Upper lobe of left lung (tissue), 6 donors: ENCODE measurements around the gene ARGLU1. TPM values are rescaled to one million over a fixed set of nuclear protein-coding genes. Genes with fewer than 3 reads are reported as not detected.

Source experiments
- ATAC-seq, 2 donors: fragments of 200-7000 bp; cut with Tn5 transposase; one replicate each; pipeline ENCODE4 v1.9.1; 2022; ENCODE audit warnings: mild to moderate bottlenecking in 2 of 2, moderate library complexity in 2 of 2; ENCODE audit not compliant: low FRiP score in 2 of 2
- DNase-seq, 2 donors: peaks; one replicate each; pipeline ENCODE4 v3.0.0-alpha.2; 2019 to 2020
- H3K27ac ChIP-seq, 4 donors: fragments of 200-600 bp; sonication (generic); one replicate each; pipeline ENCODE4 v1.5.1; 2016 to 2019
- H3K27me3 ChIP-seq, 4 donors: fragments of 200-600 bp; sonication (generic); one replicate each; pipeline ENCODE4 v1.5.1; 2017 to 2019
- H3K36me3 ChIP-seq, 4 donors: fragments of 200-600 bp; sonication (generic); one replicate each; pipeline ENCODE4 v1.5.1; 2016 to 2019
- H3K4me1 ChIP-seq, 4 donors: fragments of 200-600 bp; sonication (generic); one replicate each; pipeline ENCODE4 v1.5.1; 2018 to 2019
- H3K4me3 ChIP-seq, 4 donors: fragments of 200-600 bp; sonication (generic); one replicate each; pipeline ENCODE4 v1.5.1; 2017 to 2019; ENCODE audit warnings: mild to moderate bottlenecking in 2 of 4, moderate library complexity in 1 of 4
- H3K9me3 ChIP-seq, 4 donors: fragments of 200-600 bp; sonication (generic); one replicate each; pipeline ENCODE4 v1.5.1; 2018 to 2019
- EP300 ChIP-seq, 4 donors: sonication (generic); formaldehyde crosslinking; IDR thresholded peaks; one replicate each; pipeline ENCODE4 v1.5.1; 2017; ENCODE audit warnings: antibody characterized with exemption in 4 of 4, control low read depth in 2 of 4
- POLR2A ChIP-seq, 4 donors: fragments of 450-650 bp; IDR thresholded peaks; one replicate each; pipeline ENCODE4 v1.5.1; 2016 to 2017; ENCODE audit warnings: antibody characterized with exemption in 4 of 4, mild to moderate bottlenecking in 2 of 4
- POLR2AphosphoS5 ChIP-seq, 2 donors: sonication (generic); formaldehyde crosslinking; IDR thresholded peaks; one replicate each; pipeline ENCODE4 v1.5.1; 2017; ENCODE audit warnings: antibody characterized with exemption in 2 of 2
- WGBS, 2 donors: methylation state at CpG; one replicate each; pipeline ENCODE4 v1.1.5; 2017 to 2018; 5-methylcytosine and 5-hydroxymethylcytosine counted together
- total RNA-seq, 6 donors: library from RNA; depleted of rRNA in 4 of 6; stranded (reverse); fragments of >200 nt in 4 of 6; gene quantifications; one replicate each; pipeline versions ENCODE4 v1.1.0 to v1.2.1, GENCODE V29; 2016 to 2021
- TF ChIP-seq, protein P1 (sequence below), 6 experiments: fragments of 450-650 bp in 4 of 6; fragments of 200-600 bp in 2 of 6; sonication (generic) in 2 of 6; IDR thresholded peaks; one replicate each; pipeline ENCODE4 v1.5.1; 2016 to 2019; ENCODE audit warnings: antibody characterized with exemption in 6 of 6
- donor health status: DM: no; HTN: no; CAD: no; lungs with moderate emphysema.
- donor health status: DM: no; HTN: yes; CAD: no; lungs with severe emphysema.

The ARGLU1 gene
- total RNA-seq, 6 donors from 2014 or later = 73.6 to 411 (median 121) TPM

DNA sequence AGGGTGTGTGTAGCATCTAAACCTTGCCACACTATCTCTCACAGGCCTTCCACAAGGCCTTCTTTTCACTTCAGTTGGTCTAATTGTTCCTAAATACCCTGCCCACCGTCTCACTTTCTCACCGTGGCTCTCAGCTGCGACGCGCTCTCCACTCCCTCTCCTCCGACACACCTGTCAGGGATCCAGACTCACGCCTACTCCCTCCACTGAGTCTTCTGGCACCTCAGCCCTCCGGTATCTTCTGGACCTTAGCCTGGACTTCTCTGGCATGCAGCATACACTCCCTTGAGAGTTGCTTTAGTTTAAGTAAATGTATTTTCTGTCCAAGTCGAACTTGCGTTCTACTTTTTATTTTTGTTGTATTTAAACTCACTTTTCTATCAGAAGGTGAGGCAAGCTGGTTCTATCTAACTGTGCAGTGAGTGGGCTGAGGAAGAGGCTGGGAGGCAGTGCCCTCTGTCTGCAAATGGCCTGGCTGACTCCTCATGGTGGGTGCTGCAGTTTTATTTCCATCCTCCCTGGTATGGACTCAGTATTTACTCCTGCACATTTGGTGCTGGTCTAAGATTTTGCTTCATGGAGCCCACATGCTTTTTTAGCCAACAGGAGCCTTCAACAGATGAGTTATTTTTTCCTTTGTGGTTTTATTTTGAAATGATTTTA lies 28.5 kb upstream of the ARGLU1 start:
- peak in 1 of 2 donors; percentile 14 for ATAC-seq
- no peak for DNase-seq
- TF ChIP-seq POLR2AphosphoS5 (IDR thresholded peaks at IDR 0.05) = no peak
- no peak for TF ChIP-seq POLR2A (IDR thresholded peaks at IDR 0.05)
- no peak for TF ChIP-seq EP300 (IDR thresholded peaks at IDR 0.05)
- TF ChIP-seq, protein P1, sequence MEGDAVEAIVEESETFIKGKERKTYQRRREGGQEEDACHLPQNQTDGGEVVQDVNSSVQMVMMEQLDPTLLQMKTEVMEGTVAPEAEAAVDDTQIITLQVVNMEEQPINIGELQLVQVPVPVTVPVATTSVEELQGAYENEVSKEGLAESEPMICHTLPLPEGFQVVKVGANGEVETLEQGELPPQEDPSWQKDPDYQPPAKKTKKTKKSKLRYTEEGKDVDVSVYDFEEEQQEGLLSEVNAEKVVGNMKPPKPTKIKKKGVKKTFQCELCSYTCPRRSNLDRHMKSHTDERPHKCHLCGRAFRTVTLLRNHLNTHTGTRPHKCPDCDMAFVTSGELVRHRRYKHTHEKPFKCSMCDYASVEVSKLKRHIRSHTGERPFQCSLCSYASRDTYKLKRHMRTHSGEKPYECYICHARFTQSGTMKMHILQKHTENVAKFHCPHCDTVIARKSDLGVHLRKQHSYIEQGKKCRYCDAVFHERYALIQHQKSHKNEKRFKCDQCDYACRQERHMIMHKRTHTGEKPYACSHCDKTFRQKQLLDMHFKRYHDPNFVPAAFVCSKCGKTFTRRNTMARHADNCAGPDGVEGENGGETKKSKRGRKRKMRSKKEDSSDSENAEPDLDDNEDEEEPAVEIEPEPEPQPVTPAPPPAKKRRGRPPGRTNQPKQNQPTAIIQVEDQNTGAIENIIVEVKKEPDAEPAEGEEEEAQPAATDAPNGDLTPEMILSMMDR (IDR thresholded peaks at IDR 0.05) = no peak
- Histone ChIP-seq H3K36me3 (no peaks in the 10 kb centered on the region), H3K4me1 (peaks cover 0 to 21% (median 5%) of the 10 kb centered on the region in 4 donors), H3K4me3 (no peak overlapping the region), H3K27me3 (no peaks in the 10 kb centered on the region), H3K27ac (no peak overlapping the region), H3K9me3 (peaks cover 0 to 4% (median 4%) of the 10 kb centered on the region in 4 donors)
- 74 to 76% methylated on average over 10 of the region's 10 CpGs for WGBS, 2 donors

DNA sequence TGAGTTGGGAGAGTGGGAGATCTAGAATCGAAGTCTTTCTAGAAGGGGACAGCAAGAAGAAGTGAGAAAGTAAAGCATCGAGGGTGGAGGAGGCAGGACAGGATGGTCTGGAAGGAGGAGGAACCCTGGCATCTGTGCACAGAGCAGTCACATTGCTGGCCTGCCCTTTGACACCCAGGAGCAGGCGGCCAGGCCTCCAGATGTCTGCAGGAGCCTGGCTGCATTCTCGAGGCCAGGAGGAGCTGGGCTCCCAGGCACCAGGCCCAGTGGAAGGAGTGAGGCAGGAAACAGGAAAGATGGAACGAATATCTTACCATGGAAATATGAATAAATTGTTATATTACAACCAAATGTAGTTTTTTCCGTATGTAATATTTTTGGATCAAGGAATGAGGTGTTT lies 27.7 kb upstream of the ARGLU1 start:
- ATAC-seq = peak in 1 of 2 donors; percentile 51
- Histone ChIP-seq H3K4me3 (no peak overlapping the region), H3K36me3 (no peaks in the 10 kb centered on the region), H3K9me3 (peaks cover 0 to 4% (median 4%) of the 10 kb centered on the region in 4 donors), H3K27ac (no peak overlapping the region), H3K4me1 (peaks cover 0 to 16% (median 4%) of the 10 kb centered on the region in 4 donors), H3K27me3 (no peaks in the 10 kb centered on the region)
- no peak for TF ChIP-seq POLR2AphosphoS5 (IDR thresholded peaks at IDR 0.05)
- TF ChIP-seq POLR2A (IDR thresholded peaks at IDR 0.05) = no peak
- TF ChIP-seq, protein P1 (IDR thresholded peaks at IDR 0.05) = no peak
- no peak for TF ChIP-seq EP300 (IDR thresholded peaks at IDR 0.05)
- WGBS, 2 donors = 79 to 87% methylated on average over 6 of the region's 6 CpGs
- DNase-seq = peak in 1 of 2 donors; percentile 56

DNA sequence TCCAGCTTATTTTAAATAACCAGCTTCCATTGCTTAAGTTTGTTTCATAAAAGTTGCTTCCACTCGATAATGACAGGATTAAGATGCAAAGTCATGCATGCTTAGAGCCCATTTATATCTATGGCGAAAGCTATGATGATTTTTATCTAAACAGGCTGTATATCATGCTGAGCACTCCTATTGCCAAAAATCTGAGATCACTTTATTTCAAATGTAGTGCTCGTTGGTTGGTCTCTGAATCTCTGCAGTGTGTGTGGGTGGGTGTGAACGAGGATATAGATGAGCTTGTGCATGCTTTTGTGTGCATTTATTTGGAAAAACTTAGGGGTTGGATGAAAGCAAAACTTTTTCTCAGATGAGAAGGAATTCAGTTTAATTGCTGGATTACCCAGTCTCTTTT lies 27.0 kb upstream of the ARGLU1 start:
- no peaks in the 10 kb centered on the region for H3K27me3 ChIP-seq
- peaks cover 0 to 4% (median 4%) of the 10 kb centered on the region in 4 donors for H3K9me3 ChIP-seq
- no peak overlapping the region for H3K4me3 ChIP-seq
- no peak overlapping the region for H3K27ac ChIP-seq
- no peaks in the 10 kb centered on the region for H3K36me3 ChIP-seq
- TF ChIP-seq POLR2A (IDR thresholded peaks at IDR 0.05) (no peak), EP300 (IDR thresholded peaks at IDR 0.05) (no peak), POLR2AphosphoS5 (IDR thresholded peaks at IDR 0.05) (no peak)
- TF ChIP-seq, protein P1 (IDR thresholded peaks at IDR 0.05) = no peak
- peaks cover 0 to 14% (median 1%) of the 10 kb centered on the region in 4 donors for H3K4me1 ChIP-seq
- DNase-seq (no peak), ATAC-seq (no peak)
- WGBS, 2 donors = 79 to 88% methylated on average over 4 of the region's 4 CpGs

DNA sequence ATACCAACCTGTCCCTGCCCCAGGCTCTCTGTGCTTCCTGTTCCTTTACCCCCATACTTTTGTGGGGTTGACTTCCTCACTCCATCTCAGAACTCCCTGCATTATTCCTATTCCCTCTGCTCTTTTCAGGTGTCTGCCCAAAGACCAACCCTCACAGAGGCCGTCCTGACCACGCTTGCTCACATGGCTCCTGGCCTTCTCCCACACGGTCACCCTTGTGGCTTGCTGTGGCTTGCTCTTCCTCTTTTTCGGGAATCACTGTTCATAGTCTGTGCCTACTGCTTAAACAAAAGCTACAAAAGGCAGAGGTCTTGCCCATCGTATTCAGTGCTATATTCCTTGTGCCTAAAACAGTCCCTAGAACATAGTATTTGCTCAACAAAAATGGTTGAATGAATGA lies 25.2 kb upstream of the ARGLU1 start:
- WGBS, 2 donors = 54 to 81% methylated on average over 5 of the region's 5 CpGs
- H3K27ac ChIP-seq = no peak overlapping the region
- H3K9me3 ChIP-seq = peaks cover 0 to 4% (median 4%) of the 10 kb centered on the region in 4 donors
- H3K36me3 ChIP-seq = no peaks in the 10 kb centered on the region
- TF ChIP-seq POLR2A (IDR thresholded peaks at IDR 0.05) (no peak), EP300 (IDR thresholded peaks at IDR 0.05) (no peak), POLR2AphosphoS5 (IDR thresholded peaks at IDR 0.05) (no peak)
- TF ChIP-seq, protein P1 (IDR thresholded peaks at IDR 0.05) = no peak
- H3K4me1 ChIP-seq = peaks cover 0 to 6% (median 3%) of the 10 kb centered on the region in 4 donors
- no peak for DNase-seq
- H3K4me3 ChIP-seq = no peak overlapping the region
- no peaks in the 10 kb centered on the region for H3K27me3 ChIP-seq
- ATAC-seq = no peak

DNA sequence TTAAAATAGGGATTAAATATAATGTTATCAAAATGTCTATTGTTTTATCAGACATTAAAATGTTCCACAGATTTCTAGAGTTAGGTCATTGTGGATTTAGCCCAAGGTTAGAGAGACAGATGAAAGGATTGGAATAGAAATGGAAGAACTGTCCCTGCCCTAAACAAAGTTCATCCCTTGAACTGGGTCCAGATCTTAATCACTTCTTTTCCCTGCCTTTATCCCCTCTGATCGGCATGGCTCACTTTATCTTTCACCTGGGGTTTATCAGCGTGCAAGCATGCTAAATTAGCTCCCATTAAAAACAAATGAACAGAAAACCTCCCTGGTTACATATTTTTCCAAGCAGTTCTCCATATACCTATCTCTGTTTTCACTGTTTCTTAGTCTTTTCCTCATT lies 23.4 kb upstream of the ARGLU1 start:
- TF ChIP-seq EP300 (IDR thresholded peaks at IDR 0.05) (no peak), POLR2AphosphoS5 (IDR thresholded peaks at IDR 0.05) (no peak), POLR2A (IDR thresholded peaks at IDR 0.05) (no peak)
- TF ChIP-seq, protein P1 (IDR thresholded peaks at IDR 0.05) = no peak
- no peaks in the 10 kb centered on the region for H3K36me3 ChIP-seq
- H3K27ac ChIP-seq = no peak overlapping the region
- H3K4me3 ChIP-seq = no peak overlapping the region
- H3K4me1 ChIP-seq = peaks cover 0 to 11% (median 4%) of the 10 kb centered on the region in 4 donors
- ATAC-seq = no peak
- no peak for DNase-seq
- WGBS, 2 donors = 79 to 88% methylated on average over 2 of the region's 2 CpGs
- no peaks in the 10 kb centered on the region for H3K27me3 ChIP-seq
- peaks cover 0 to 2% (median under 1%) of the 10 kb centered on the region in 4 donors for H3K9me3 ChIP-seq
